Kidney epithelial cell (primary cell): Measurements from ENCODE around the gene AZU1. TPM values are rescaled to one million over a fixed set of nuclear protein-coding genes. Genes with fewer than 3 reads are reported as not detected.

Source experiments
- DNase-seq: peaks from one replicate; pipeline ENCODE4 v3.0.0-alpha.2; 2010; ENCODE audit warnings: low read depth
- H3K27me3 ChIP-seq: 2 replicates; pipeline ENCODE4 v1.6.0; 2011; ENCODE audit warnings: low read length; ENCODE audit not compliant: control insufficient read depth, insufficient read depth
- H3K36me3 ChIP-seq: 2 replicates; pipeline ENCODE4 v1.5.1; 2011; ENCODE audit warnings: low read length; ENCODE audit not compliant: control insufficient read depth, insufficient read depth
- H3K4me3 ChIP-seq: 2 replicates; pipeline ENCODE4 v1.5.1; 2011; ENCODE audit warnings: low read depth, mild to moderate bottlenecking, control low read depth, low read length
- total RNA-seq: library from RNA; depleted of rRNA; stranded (reverse); fragments of >200 nt; gene quantifications from 2 replicates; pipeline ENCODE4 v1.2.3, GENCODE V29; 2015
- TF ChIP-seq, protein P1 (sequence below): IDR thresholded peaks from 2 replicates; pipeline ENCODE4 v1.5.1; 2011; ENCODE audit warnings: mild to moderate bottlenecking, moderate library complexity, low read length, control low read depth, inconsistent platforms; ENCODE audit not compliant: insufficient read depth, poor library complexity, severe bottlenecking

Gene AZU1
- total RNA-seq, 1 donor from 2014 or later = not detected

- TF ChIP-seq, protein P1, sequence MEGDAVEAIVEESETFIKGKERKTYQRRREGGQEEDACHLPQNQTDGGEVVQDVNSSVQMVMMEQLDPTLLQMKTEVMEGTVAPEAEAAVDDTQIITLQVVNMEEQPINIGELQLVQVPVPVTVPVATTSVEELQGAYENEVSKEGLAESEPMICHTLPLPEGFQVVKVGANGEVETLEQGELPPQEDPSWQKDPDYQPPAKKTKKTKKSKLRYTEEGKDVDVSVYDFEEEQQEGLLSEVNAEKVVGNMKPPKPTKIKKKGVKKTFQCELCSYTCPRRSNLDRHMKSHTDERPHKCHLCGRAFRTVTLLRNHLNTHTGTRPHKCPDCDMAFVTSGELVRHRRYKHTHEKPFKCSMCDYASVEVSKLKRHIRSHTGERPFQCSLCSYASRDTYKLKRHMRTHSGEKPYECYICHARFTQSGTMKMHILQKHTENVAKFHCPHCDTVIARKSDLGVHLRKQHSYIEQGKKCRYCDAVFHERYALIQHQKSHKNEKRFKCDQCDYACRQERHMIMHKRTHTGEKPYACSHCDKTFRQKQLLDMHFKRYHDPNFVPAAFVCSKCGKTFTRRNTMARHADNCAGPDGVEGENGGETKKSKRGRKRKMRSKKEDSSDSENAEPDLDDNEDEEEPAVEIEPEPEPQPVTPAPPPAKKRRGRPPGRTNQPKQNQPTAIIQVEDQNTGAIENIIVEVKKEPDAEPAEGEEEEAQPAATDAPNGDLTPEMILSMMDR = no peak
- Histone ChIP-seq H3K4me3 (no peak overlapping the region), H3K27me3 (no peaks in the 10 kb centered on the region), H3K36me3 (no peaks in the 10 kb centered on the region)
- no peak for DNase-seq
Measured at GRCh38 chr19:789701-790060, 38.0 kb upstream of the AZU1 start.

DNA sequence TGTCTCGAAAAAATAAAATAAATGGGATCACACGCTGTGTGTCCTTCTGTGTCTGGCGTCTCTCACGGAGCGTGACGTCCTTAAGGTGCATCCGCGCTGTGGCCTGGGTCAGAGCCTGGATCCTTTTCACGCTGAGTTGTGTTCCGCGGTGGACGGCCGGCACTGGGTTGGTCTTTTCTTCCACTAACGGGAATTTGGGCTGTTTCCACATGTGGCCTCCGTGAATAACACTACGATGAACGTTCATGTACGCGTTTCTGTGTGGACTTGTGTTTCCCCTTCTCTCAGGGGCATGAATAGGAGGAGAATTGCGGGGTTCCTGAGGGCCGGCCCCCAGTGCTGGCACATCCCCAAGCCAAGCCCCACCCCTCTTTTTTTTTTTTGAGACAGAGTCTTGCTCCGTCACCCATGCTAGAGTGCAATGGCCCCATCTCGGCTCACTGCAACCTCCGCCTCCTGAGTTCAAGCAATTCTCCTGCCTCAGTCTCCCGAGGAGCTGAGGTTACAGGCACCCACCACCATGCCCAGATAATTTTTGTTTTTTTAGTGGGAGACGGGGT, 36.5 kb upstream of the AZU1 start:
- Histone ChIP-seq H3K4me3 (no peak overlapping the region), H3K36me3 (no peaks in the 10 kb centered on the region), H3K27me3 (no peaks in the 10 kb centered on the region)
- TF ChIP-seq, protein P1 = no peak
- no peak for DNase-seq

DNA sequence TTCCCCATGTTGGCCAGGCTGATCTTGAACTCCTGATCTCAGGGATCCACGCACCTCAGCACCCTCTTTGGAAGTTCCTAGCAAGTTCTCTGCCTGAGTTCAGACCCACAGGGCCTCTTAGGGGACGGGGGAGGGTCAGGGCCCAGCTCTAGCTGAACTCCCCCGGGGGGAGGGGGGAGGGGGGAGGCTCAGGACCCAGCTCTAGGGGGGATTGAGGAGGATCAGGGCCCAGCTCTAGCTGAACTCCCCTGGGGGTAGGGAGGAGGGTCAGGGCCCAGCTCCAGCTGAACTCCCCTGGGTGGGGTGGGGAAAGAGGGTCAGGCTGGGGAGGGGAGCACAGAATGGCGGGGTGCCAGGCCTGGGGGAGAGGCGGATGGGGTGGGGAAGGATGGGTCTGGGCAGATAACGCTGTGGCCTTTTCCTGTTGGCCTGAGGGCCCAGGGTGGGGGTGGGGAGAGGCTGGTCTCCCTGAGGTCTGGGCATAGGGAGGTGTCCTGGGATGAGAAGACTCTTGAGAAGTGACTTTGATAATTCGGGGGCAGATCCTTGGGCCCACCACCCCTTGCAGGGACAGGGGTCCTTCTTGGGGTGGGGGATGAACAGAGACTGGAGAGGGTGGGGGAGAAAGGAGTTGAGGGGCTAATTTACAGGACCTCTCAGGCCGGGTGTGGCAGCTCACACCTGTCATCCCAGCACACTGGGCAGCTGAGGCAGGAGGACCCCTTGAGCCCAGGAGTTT, 35.9 kb upstream of the AZU1 start:
- TF ChIP-seq, protein P1 = no peak
- Histone ChIP-seq H3K4me3 (no peak overlapping the region), H3K36me3 (no peaks in the 10 kb centered on the region), H3K27me3 (no peaks in the 10 kb centered on the region)
- no peak for DNase-seq

DNA sequence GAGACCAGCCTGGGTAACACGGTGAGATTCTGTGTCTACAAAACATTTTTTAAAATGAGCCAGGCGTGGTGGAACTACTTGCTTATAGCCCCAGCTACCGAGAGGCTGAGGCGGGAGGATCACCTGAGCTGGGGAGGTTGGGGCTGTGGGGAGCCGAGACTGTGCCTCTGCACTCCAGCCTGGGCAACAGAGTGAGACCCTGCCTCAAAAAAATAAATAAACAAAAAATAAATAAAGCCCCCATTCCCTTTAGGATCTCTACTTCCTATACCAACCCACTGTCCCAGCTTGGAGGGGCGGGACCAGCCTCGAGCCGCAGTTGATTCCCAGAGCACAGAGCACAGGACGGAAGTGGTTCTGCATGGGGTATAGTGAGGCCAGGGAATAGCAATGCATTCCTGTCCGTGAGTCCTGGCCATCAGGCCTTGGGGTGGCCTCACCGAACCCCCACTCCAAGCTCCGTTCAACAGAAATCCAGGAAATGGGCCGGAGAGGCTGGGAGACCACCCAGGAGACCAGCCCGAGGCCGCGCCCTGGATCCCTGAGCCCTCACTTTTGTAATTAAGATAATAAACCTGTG, 35.2 kb upstream of the AZU1 start:
- DNase-seq = no peak
- no peaks in the 10 kb centered on the region for H3K36me3 ChIP-seq
- TF ChIP-seq, protein P1 = no peak

DNA sequence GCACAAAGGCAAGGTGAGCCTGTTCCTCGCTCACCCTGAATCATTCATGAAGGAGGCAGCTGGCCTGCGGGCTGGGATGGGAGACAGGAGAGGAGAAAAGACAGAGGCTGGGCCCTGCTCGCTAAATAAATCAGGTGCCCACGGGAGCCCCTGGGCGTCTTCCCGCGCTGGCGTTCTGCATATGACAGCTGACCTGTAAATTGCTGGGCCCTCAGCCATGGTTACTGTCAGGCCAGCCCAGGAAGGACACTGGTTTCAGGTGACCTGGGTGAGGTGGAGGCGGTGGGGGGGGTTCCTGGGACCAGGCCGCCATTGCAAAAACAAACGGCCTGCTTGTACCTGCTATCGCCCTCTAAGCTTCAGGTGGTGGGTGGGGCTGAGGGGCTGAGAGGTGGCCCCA, 33.8 kb upstream of the AZU1 start:
- no peaks in the 10 kb centered on the region for H3K27me3 ChIP-seq
- H3K4me3 ChIP-seq = no peak overlapping the region
- TF ChIP-seq, protein P1 = no peak
- DNase-seq = no peak
- H3K36me3 ChIP-seq = no peaks in the 10 kb centered on the region

More for the DNA sequence above, 35.2 kb upstream of the AZU1 start:
- H3K4me3 ChIP-seq = no peak overlapping the region
- H3K27me3 ChIP-seq = no peaks in the 10 kb centered on the region

- peaks cover 3% of the 10 kb centered on the region for H3K36me3 ChIP-seq
- no peak for DNase-seq
- TF ChIP-seq, protein P1 = no peak
- H3K4me3 ChIP-seq = no peak overlapping the region
- H3K27me3 ChIP-seq = no peaks in the 10 kb centered on the region
Measured at GRCh38 chr19:795073-795611, 32.5 kb upstream of the AZU1 start.
